Astrocyte (in vitro differentiated cells and primary cell): ENCODE results near the gene PLEKHN1. TPM values are rescaled to one million over a fixed set of nuclear protein-coding genes. Genes with fewer than 3 reads are reported as not detected.

Experiments
- DNase-seq: peaks from one replicate; pipeline ENCODE4 v3.0.0-alpha.2; 2010; ENCODE audit warnings: low read depth
- FAIRE-seq: peaks from 2 replicates; lab custom pipeline; 2011; peaks lifted over from hg19 to GRCh38; lab: Jason Lieb, UNC
- H2AFZ ChIP-seq: 2 replicates; pipeline ENCODE4 v1.6.0; 2012; ENCODE audit warnings: low read depth, low read length, inconsistent platforms
- H3K27ac ChIP-seq: 2 replicates; pipeline ENCODE4 v1.5.1; 2011; ENCODE audit warnings: low read depth, low read length, inconsistent platforms
- H3K27me3 ChIP-seq: 2 replicates; pipeline ENCODE4 v1.6.0; 2011; ENCODE audit warnings: low read length, inconsistent platforms; ENCODE audit not compliant: insufficient read depth
- H3K36me3 ChIP-seq: 2 replicates; pipeline ENCODE4 v1.5.1; 2011; ENCODE audit warnings: low read length, inconsistent platforms; ENCODE audit not compliant: insufficient read depth
- H3K4me1 ChIP-seq: 2 replicates; pipeline ENCODE4 v1.5.1; 2011; ENCODE audit warnings: low read length, inconsistent platforms; ENCODE audit not compliant: insufficient read depth
- H3K4me2 ChIP-seq: 2 replicates; pipeline ENCODE4 v1.6.0; 2012; ENCODE audit warnings: low read length, inconsistent platforms
- H3K4me3 ChIP-seq: 2 replicates; pipeline ENCODE4 v1.5.1; 2011; ENCODE audit warnings: low read depth, mild to moderate bottlenecking, low read length, inconsistent platforms; ENCODE audit not compliant: insufficient read depth
- H3K79me2 ChIP-seq: 2 replicates; pipeline ENCODE4 v1.6.0; 2012; ENCODE audit warnings: mild to moderate bottlenecking, low read length, inconsistent platforms; ENCODE audit not compliant: insufficient read depth
- H3K9ac ChIP-seq: 2 replicates; pipeline ENCODE4 v1.6.0; 2012; ENCODE audit warnings: mild to moderate bottlenecking, low read length, inconsistent platforms
- H3K9me3 ChIP-seq: 2 replicates; pipeline ENCODE4 v1.5.1; 2012; ENCODE audit warnings: low read depth, mild to moderate bottlenecking, low read length, inconsistent platforms; ENCODE audit not compliant: insufficient read depth
- H4K20me1 ChIP-seq: 2 replicates; pipeline ENCODE4 v1.6.0; 2012; ENCODE audit warnings: low read length, inconsistent platforms; ENCODE audit not compliant: insufficient read depth
- H3K27ac Mint-ChIP-seq: one replicate; pipeline ENCODE4 v1.8.0; 2021; ENCODE audit warnings: mild to moderate bottlenecking, mixed read lengths; ENCODE audit not compliant: unreplicated experiment
- H3K27me3 Mint-ChIP-seq: one replicate; pipeline ENCODE4 v1.8.0; 2021; ENCODE audit warnings: low read depth, mixed read lengths; ENCODE audit not compliant: unreplicated experiment
- H3K36me3 Mint-ChIP-seq: one replicate; pipeline ENCODE4 v1.8.0; 2021; ENCODE audit warnings: low read depth, mixed read lengths; ENCODE audit not compliant: unreplicated experiment
- H3K4me1 Mint-ChIP-seq: one replicate; pipeline ENCODE4 v1.8.0; 2021; ENCODE audit warnings: low read depth, mixed read lengths; ENCODE audit not compliant: unreplicated experiment
- H3K4me3 Mint-ChIP-seq: one replicate; pipeline ENCODE4 v1.8.0; 2021; ENCODE audit warnings: mild to moderate bottlenecking, moderate library complexity, mixed read lengths; ENCODE audit not compliant: unreplicated experiment
- H3K9me3 Mint-ChIP-seq: one replicate; pipeline ENCODE4 v1.8.0; 2021; ENCODE audit warnings: mild to moderate bottlenecking, mixed read lengths; ENCODE audit not compliant: unreplicated experiment
- EZH2 ChIP-seq: IDR thresholded peaks from 2 replicates; pipeline ENCODE4 v1.6.1; 2012; ENCODE audit warnings: mild to moderate bottlenecking, low read length, inconsistent platforms; ENCODE audit not compliant: insufficient read depth
- total RNA-seq: library from RNA; stranded (reverse); gene quantifications from 2 replicates; pipeline ENCODE4 v1.2.1, GENCODE V29; 2021
- TF ChIP-seq, protein P1 (sequence below): IDR thresholded peaks from 2 replicates; pipeline ENCODE4 v1.5.1; 2011; ENCODE audit warnings: low read depth, mild to moderate bottlenecking, inconsistent platforms, low read length, moderate library complexity; ENCODE audit not compliant: insufficient read depth

The PLEKHN1 gene
- total RNA-seq, 1 donor from 2014 or later = 2.4 TPM

- peaks cover 46% of the 10 kb centered on the region for H3K79me2 ChIP-seq
- no peak overlapping the region for H3K27ac Mint-ChIP-seq
- peak overlapping the region; percentile 95 for H3K4me2 ChIP-seq
- H3K27me3 Mint-ChIP-seq = no peaks in the 10 kb centered on the region
- no peaks in the 10 kb centered on the region for H3K9me3 ChIP-seq
- H4K20me1 ChIP-seq = peaks cover 33% of the 10 kb centered on the region
- H3K9me3 Mint-ChIP-seq = no peaks in the 10 kb centered on the region
- H3K4me3 Mint-ChIP-seq = peak overlapping the region; percentile 82
- peaks cover 40% of the 10 kb centered on the region for H3K4me1 ChIP-seq
- TF ChIP-seq, protein P1, sequence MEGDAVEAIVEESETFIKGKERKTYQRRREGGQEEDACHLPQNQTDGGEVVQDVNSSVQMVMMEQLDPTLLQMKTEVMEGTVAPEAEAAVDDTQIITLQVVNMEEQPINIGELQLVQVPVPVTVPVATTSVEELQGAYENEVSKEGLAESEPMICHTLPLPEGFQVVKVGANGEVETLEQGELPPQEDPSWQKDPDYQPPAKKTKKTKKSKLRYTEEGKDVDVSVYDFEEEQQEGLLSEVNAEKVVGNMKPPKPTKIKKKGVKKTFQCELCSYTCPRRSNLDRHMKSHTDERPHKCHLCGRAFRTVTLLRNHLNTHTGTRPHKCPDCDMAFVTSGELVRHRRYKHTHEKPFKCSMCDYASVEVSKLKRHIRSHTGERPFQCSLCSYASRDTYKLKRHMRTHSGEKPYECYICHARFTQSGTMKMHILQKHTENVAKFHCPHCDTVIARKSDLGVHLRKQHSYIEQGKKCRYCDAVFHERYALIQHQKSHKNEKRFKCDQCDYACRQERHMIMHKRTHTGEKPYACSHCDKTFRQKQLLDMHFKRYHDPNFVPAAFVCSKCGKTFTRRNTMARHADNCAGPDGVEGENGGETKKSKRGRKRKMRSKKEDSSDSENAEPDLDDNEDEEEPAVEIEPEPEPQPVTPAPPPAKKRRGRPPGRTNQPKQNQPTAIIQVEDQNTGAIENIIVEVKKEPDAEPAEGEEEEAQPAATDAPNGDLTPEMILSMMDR = no peak
- TF ChIP-seq EZH2 = no peak
- DNase-seq = no peak
- FAIRE-seq = no peak
- H3K27me3 ChIP-seq = no peaks in the 10 kb centered on the region
- no peaks in the 10 kb centered on the region for H3K36me3 Mint-ChIP-seq
- peaks cover 20% of the 10 kb centered on the region for H3K4me1 Mint-ChIP-seq
- peak overlapping the region; percentile 85 for H3K9ac ChIP-seq
- H2AFZ ChIP-seq = no peak overlapping the region
- peak overlapping the region; percentile 86 for H3K27ac ChIP-seq
- H3K4me3 ChIP-seq = peak overlapping the region; percentile 62
- H3K36me3 ChIP-seq = no peaks in the 10 kb centered on the region
Measured at GRCh38 chr1:1020415-1021009, 54.2 kb downstream of the PLEKHN1 start.

DNA sequence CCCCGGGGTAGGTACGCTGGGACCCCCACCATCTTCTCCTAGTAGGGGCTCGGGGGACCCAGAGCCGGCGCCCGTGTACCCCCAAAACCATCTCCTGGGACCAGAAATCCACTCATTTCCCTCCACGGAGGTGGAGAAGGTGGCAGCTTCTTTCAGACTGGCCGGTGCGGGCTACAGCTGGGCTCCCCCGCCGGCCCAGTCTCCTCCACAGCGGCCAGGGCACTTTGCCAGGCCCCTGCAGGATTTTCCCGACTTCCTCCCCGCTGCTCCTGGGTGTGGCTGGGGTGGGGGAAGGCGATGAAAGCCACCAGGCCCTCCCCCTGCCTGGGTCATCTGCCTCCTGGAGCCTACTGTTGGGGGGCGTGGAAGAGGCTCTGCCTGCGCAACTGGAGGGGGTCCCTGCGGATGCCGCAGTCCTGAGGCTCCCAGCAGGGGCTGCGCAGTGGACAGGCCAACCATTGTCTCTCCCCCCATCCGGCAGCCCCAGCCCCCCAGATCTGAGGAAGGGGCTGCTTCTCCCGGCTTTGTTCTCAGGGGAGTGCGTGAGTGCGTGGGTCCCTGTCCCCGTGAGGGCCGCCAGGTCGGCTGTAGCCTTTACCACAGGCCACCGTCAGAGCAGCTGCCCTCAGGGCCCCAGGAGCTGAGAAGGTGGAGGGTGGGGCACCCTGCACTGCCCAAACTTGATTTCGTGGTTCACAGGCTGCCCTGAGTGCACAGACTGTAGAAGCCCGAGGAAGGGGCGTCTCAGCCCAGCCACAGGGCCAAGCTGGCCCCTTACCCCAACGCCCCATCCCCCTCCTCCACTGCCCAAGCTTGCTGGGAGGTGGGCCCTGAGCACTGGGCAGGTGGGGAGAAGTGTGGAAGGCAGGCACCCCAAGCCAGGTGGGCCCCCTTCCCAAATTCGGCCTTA is 55.0 kb downstream of the PLEKHN1 start:
- Histone ChIP-seq H3K27ac (peak overlapping the region; percentile 86), H3K27me3 (no peaks in the 10 kb centered on the region), H4K20me1 (peaks cover 40% of the 10 kb centered on the region), H3K4me1 (peaks cover 40% of the 10 kb centered on the region), H3K4me2 (peak overlapping the region; percentile 95), H3K4me3 (peak overlapping the region; percentile 62), H3K79me2 (peaks cover 53% of the 10 kb centered on the region), H3K36me3 (no peaks in the 10 kb centered on the region), H3K9ac (peak overlapping the region; percentile 85), H2AFZ (no peak overlapping the region), H3K9me3 (no peaks in the 10 kb centered on the region)
- Mint-ChIP-seq H3K27me3 (no peaks in the 10 kb centered on the region), H3K36me3 (peaks cover 3% of the 10 kb centered on the region), H3K4me3 (peak overlapping the region; percentile 82), H3K4me1 (peaks cover 25% of the 10 kb centered on the region), H3K27ac (no peak overlapping the region), H3K9me3 (no peaks in the 10 kb centered on the region)
- DNase-seq (peak; percentile 73), FAIRE-seq (no peak)
- no peak for TF ChIP-seq EZH2
- TF ChIP-seq, protein P1 = no peak
